Kidney glomerular epithelial cell (primary cell): ENCODE measurements around the gene SLC25A21.
A peak's percentile ranks its signal among the peaks of the same experiment; 100 is the strongest.

Experiments used
- DNase-seq: peaks from one replicate; lab custom pipeline; 2025; lab: John Stamatoyannopoulos, UW

The SLC25A21 gene

DNA sequence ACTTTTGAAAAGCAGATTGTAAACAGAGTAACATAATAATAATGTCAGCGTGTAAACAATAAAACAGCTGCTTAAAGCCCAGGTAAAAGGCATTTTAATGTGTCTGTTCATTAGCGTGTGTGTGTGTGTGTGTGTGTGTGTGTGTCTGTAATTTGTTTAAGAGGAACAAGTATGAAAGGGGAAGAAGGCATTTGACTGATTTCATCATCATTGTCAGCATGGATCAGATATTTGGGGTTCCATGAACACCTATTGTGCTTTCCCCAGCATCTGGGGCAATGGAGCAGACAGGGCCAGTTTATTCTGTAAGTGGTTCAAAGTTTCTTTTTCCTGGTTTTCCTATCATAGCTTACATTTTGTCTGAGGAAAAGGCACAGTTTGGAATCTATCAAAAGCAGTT is 28.9 kb downstream of the SLC25A21 start:
- peak; percentile 47 for DNase-seq

DNA sequence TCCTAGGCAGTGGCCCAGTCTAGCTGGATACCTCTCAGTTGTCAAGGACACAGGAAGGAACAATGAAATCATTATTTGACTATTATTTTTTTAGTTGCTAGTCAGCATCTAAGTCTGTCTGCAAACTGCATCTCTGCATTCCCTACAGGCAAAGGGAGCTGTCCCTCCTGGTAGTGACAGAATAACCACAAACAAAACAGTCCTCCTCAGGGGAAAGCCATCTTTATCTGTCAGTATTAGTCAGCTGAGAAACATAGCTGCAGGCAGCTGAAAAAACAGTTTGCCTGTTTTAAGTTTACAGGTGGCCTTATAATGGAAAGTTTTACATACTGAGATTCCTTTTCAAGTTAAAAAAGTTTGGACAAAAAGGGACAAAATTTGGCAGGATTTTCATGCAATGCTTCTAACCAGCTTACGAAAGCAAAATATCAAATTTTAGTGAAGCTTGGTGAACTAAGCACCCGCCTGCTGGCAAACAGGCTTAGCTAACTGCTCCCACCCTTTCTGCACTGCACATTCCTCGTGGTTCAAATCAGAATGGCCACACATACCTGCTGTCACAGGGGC is 29.5 kb downstream of the SLC25A21 start:
- DNase-seq, result peak; percentile 95

DNA sequence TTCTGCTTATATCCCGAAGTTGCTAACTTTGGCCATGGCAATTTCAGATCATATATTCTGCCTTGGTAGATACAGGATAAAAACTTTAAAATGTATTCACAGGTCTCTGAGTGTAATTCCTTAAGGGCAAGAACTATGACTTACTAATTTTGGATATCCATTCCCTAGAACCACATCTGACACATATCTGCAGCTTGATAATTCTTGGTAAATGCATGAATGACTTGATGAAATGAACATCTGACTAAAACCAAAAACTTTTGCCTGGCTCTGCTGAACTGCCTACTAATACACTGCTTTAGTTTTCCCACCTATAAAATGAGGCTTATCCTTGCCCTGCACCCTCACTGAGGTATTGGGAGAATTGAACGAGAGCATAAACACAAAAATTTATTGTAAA is 32.2 kb downstream of the SLC25A21 start:
- peak; percentile 72 for DNase-seq

GRCh38 chr14:37139710-37140109 is 32.7 kb downstream of the SLC25A21 start:
- peak; percentile 30 for DNase-seq

DNA sequence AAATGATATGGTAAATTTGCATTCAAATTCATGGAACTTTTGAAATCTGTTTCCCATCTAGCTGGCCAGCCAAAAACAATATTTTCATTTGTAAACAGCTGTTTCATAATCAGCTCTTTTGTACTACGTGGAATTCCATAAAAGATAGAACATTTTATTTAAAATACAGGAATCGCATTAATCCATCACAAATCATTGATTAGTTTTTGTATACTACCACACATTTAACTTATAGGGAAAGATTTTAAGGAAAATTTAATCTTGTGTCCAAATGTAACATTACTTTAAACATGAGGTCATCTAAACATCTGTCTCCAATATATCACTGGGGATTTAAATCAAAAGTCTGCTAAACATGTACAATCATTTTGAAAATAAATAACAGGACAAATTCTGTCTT is 33.5 kb downstream of the SLC25A21 start:
- no peak for DNase-seq

- DNase-seq, result no peak
Observed at GRCh38 chr14:37133284-37133913, 39.0 kb downstream of the SLC25A21 start.

GRCh38 chr14:37131205-37131604 is 41.2 kb downstream of the SLC25A21 start:
- no peak for DNase-seq

DNA sequence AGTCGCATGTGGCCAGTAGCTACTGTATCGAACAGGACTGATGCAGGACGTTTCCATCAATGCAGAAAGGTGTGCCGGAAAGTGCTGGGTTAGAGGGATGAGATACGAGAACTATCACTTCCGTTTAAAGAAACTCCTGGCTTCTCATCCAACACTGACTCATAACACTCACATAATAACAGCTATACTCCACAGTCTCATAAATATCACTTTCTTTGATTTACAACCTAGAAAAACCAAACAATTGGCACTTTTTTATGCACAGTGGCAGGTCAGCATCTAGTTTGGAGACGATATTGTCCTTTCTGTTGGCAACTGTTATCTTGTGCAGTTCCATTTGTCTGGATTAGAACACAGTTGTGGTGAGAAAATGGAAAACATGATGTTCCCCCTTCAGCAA is 43.4 kb downstream of the SLC25A21 start:
- DNase-seq, result no peak

- DNase-seq, result no peak
Observed at GRCh38 chr14:37124614-37125013, 47.8 kb downstream of the SLC25A21 start.

GRCh38 chr14:37122919-37123639 is 49.3 kb downstream of the SLC25A21 start:
- peak; percentile 18 for DNase-seq

GRCh38 chr14:37122288-37122687 is 50.1 kb downstream of the SLC25A21 start:
- peak; percentile 77 for DNase-seq

GRCh38 chr14:37118673-37119366 is 53.6 kb downstream of the SLC25A21 start:
- DNase-seq, result no peak

DNA sequence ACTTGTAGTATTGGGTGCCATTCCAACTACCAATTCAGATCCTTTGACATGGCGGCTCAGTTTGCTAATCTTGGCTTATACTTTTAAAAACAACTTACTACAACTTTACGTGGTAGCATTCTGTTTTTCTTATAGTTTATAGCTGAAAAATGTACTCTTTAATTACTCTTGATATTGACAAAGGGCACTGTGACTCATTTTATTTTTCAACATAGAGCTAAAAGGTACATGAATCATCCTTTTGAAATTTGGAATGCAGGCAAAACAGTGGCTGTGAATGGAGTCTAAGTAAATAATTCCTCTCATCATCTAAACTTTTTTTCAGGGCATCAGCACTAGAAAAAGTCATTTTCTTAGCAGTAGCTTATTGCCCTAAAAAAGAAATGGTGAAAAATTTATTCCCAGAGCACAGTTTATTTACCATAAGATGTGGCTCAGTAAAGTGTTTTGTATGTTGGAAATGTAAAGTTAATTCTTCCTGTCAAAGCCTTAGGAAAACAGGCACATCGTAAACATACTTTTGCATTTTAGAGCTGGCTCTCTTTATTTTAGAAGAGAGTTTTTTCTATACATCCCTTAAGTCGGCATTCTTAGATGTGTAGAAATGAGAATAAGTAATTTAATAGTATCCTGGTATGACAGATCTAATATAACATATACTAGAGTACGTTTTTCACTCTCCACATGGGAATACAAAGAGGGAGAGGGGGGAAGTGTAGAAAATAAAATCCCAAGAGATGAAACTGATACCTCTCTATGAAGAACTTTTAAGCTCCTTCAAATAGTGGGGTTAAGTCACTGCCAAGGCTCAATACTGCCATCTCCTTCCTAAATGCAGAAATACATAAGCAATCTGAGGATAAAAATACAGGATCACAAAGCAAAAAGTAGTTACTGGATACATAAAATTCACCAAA is 55.2 kb downstream of the SLC25A21 start:
- DNase-seq, result peak; percentile 48

DNA sequence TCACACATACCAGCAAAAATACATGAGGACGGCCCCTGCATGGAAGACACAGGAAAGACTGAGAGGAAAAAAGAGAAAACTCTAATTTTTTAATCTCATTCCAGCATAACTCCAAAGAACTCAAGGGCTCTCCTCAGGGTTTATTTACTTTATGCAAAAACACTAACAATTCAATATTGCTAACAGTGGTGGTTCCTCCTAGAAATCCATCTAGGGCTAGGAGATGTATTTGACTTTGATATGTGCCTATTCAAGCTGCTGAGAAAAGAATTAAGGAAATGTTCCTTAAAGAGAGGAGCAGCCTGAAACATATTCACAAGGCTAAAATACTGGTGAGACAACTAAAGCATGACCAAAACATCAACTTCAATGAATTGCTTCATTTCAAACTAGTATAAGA is 57.0 kb downstream of the SLC25A21 start:
- DNase-seq, result no peak

GRCh38 chr14:37114559-37114958 is 57.8 kb downstream of the SLC25A21 start:
- no peak for DNase-seq

DNA sequence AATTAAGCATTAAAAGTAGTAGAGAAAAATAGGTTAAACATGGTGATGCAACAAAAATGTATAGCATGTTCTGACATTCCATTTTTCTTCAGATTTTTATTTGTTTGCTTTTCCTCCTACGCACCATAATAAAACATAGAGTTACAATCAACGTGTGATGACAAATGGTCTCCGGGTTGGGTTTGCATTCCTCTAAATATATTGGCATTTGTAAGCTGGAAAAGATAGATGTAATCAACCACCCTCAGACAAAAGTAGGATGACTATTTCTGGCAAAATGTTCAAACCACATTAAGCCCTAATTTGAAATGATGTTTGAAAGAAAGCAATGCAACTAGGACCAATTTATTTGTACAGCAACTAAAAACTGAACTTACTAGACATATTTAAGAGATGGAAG is 58.4 kb downstream of the SLC25A21 start:
- DNase-seq, result no peak

GRCh38 chr14:37098132-37098531 is 74.3 kb downstream of the SLC25A21 start:
- DNase-seq, result no peak

DNA sequence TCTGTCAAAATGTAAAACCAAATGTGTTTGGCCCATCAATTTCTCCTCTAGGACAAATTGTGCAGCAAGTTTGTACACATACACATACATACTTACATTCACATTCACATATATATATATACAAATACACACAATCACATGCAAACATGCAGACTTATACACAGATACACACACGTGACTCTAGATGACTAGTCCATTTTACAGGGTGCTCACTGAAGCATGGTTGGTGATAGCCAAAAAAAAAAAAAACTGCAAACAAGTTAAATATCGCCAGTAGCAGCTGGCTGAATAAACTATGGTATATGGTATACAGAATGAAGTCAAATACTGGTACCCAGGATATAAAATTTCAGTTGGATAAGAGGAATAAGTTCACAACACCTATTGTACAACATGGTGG is 77.9 kb downstream of the SLC25A21 start:
- DNase-seq, result no peak

DNA sequence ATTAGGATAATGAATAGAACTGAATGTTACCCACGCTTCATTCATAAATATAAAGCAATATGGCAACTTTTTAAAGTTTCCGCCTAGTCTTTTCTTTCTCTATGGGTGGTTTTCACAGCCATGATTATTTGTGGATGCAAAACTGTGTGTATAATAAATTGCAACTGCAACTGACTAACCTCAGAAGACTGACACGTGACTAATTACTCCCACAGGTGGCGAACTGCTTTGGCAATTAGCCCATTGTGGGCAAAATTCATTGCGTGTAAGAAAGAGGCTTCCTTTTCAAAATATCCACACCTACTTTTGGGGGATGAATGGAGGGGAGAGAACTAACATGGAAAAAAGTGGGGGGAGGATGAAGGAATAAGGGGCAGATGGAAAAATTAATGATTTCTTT is 79.0 kb downstream of the SLC25A21 start:
- DNase-seq, result no peak

DNA sequence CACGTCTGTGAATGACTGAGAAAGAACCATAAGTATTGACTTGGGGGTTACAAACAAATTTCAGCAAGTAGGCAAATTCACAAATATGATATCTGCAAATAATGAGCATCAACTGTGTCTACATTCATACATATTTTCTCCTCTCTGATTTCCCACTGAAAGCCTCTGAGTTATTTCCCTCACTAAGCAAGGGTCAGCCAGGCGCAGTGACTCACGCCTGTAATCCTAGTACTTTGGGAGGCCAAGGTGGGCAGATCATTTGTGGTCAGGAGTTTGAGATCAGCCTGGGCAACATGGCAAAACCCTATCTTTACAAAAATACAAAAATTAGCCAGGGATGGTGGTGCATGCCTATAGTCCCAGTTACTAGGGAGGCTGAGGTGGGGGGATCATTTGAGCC is 80.8 kb downstream of the SLC25A21 start:
- no peak for DNase-seq

- DNase-seq, result no peak
Observed at GRCh38 chr14:37090026-37090425, 82.4 kb downstream of the SLC25A21 start.

- DNase-seq, result no peak
Observed at GRCh38 chr14:37089410-37089809, 83.0 kb downstream of the SLC25A21 start.
